Stimulated activated CD4-positive, alpha-beta T cell treated with anti-CD3 and anti-CD28 coated beads, Interleukin-15, amount 100 ng/mL, for 24 hours (primary cell): ENCODE measurements around the gene FANCB.

ENCODE experiments used
- DNase-seq: peaks from one replicate; pipeline ENCODE4 v3.0.0-alpha.2; 2020

FANCB gene

GRCh38 chrX:14832151-14832550 lies 40.7 kb downstream of the FANCB start:
- DNase-seq = no peak

- DNase-seq = no peak
Observed at GRCh38 chrX:14829643-14830042, 43.2 kb downstream of the FANCB start.

- DNase-seq = no peak
Observed at GRCh38 chrX:14826319-14826718, 46.5 kb downstream of the FANCB start.

GRCh38 chrX:14825851-14826250 lies 47.0 kb downstream of the FANCB start:
- no peak for DNase-seq

- no peak for DNase-seq
Observed at GRCh38 chrX:14819769-14820168, 53.1 kb downstream of the FANCB start.

- no peak for DNase-seq
Observed at GRCh38 chrX:14817571-14817970, 55.3 kb downstream of the FANCB start.

- no peak for DNase-seq
Observed at GRCh38 chrX:14802943-14803710, 69.7 kb downstream of the FANCB start.

- no peak for DNase-seq
Observed at GRCh38 chrX:14801136-14801535, 71.7 kb downstream of the FANCB start.

GRCh38 chrX:14798805-14799397 lies 74.0 kb downstream of the FANCB start:
- peak; percentile 10 for DNase-seq
